ENCODE data around the gene FOXB1. TPM values are rescaled to one million over a fixed set of nuclear protein-coding genes. Genes with fewer than 3 reads are reported as not detected.

The FOXB1 gene
- total RNA-seq, 4 donors from 2014 or later: not detected

- H3K27me3 ChIP-seq: peaks cover 5 to 100% of the 10 kb centered on the region in 2 donors
These were observed 5.0 kb upstream of the FOXB1 start for GRCh38 chr15:59998950-59999611.

GRCh38 chr15:59999612-60000112 is 4.4 kb upstream of the FOXB1 start:
- no peak overlapping the region for H3K4me3 ChIP-seq
- H3K9me3 ChIP-seq: no peaks in the 10 kb centered on the region
- peaks cover 5 to 100% of the 10 kb centered on the region in 2 donors for H3K27me3 ChIP-seq
- intact Hi-C loops (cut with DNase I; ENCODE audit: low total_unique reads): no loop called here
- H3K27ac ChIP-seq: no peak overlapping the region
- DNase-seq: no peak
- no peaks in the 10 kb centered on the region for H3K36me3 ChIP-seq
- TF ChIP-seq CTCF (IDR thresholded peaks at IDR 0.05) (no peak), POLR2A (IDR thresholded peaks at IDR 0.05) (no peak)
- peaks cover 0 to 7% of the 10 kb centered on the region in 2 donors for H3K4me1 ChIP-seq

More at GRCh38 chr15:59998950-59999611, 5.0 kb upstream of the FOXB1 start:
- DNase-seq: no peak
- Histone ChIP-seq H3K27ac (no peak overlapping the region), H3K9me3 (no peaks in the 10 kb centered on the region), H3K4me3 (no peak overlapping the region), H3K36me3 (no peaks in the 10 kb centered on the region), H3K4me1 (peaks cover 0 to 3% of the 10 kb centered on the region in 2 donors)
- intact Hi-C loops (cut with DNase I; ENCODE audit: low total_unique reads): no loop called here
- no peak for TF ChIP-seq CTCF (IDR thresholded peaks at IDR 0.05)

DNA sequence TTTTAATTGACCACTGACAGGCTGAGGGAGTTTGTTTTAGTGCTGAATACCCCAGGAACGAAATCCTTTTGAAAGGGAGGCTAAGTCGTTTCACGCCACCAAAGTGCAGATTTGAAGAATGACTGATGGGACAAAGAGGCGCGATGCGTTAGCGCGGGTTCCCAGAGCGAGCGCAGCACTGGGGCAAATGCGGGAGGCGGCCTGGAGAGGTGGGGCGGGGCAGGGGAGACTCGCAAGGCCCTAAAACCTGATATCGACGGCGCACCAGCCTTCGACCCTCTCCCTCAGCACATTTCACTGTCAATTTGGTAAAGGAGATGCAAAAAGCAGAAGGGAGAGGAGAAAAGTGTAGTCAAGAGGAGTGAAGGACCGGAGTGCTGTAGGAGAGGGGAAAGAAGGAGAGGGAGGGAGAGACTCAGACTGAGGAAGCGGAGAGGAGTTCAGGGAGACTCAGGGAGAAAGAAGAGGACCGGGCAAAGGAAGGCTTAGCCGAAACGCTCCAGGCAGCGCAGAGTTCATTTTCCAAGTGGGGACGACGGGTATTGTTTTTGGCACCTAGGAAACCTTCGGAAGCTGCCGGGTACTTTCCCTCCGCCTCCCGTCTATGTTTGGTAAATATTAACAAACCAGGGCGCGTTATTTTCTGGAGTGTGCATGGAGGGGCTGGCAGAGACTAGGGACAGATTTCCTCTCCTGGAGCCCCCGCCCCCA is 3.8 kb upstream of the FOXB1 start:
- Histone ChIP-seq H3K9me3 (no peaks in the 10 kb centered on the region), H3K27me3 (peaks cover 11 to 100% of the 10 kb centered on the region in 2 donors), H3K4me1 (peaks cover 0 to 10% of the 10 kb centered on the region in 2 donors), H3K27ac (no peak overlapping the region), H3K36me3 (no peaks in the 10 kb centered on the region), H3K4me3 (no peak overlapping the region)
- no peak for TF ChIP-seq POLR2A (IDR thresholded peaks at IDR 0.05)
- no peak for TF ChIP-seq CTCF (IDR thresholded peaks at IDR 0.05)
- no peak for DNase-seq
- intact Hi-C loops (cut with DNase I; ENCODE audit: low total_unique reads): no loop called here

DNA sequence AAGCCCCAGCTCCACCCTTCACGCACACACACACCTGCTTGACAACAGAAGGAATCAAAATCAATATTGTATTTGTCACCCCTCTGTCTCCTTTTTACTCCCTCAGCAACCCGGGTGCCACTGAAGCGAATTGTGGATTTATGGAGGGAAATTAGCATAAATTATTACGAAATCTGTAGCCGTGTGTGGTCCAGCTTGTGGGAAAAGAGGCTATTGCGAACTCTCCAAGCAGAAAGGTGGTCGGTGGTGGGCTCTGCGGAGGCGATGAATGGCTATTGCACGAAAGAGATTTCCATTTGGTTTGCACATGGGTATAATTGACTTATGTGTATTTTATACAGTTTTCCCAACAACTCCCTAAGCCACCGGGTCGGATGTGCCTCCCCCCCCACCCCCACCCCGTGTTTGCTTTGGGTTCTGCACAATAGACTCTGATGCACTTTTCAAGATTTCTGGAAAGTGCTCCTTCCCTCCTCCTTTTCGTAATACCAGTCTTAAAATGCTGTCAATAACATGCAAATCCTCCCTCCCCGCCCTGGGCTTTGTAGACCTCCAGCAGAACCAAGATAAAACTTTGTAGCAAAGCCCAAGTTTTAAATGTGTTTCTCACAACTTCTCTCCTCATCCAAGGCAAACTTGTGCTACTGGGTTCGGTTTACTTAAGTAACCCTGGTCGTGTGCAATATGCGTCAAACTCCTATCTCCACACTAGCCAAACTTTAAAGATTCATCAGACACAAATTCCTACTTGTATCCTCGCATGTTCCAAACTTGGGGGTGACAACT is 3.1 kb upstream of the FOXB1 start:
- intact Hi-C loops (cut with DNase I; ENCODE audit: low total_unique reads): no loop called here
- Histone ChIP-seq H3K27ac (no peak overlapping the region), H3K9me3 (no peaks in the 10 kb centered on the region), H3K4me1 (peaks cover 0 to 17% of the 10 kb centered on the region in 2 donors), H3K36me3 (no peaks in the 10 kb centered on the region), H3K27me3 (peaks cover 14 to 100% of the 10 kb centered on the region in 2 donors), H3K4me3 (no peak overlapping the region)
- TF ChIP-seq POLR2A (IDR thresholded peaks at IDR 0.05): no peak
- no peak for TF ChIP-seq CTCF (IDR thresholded peaks at IDR 0.05)
- DNase-seq: no peak
